Mammary epithelial cell (primary cell): ENCODE data around the gene MYLK.

ENCODE experiments used
- CTCF ChIP-seq, 2 donors: IDR thresholded peaks in 1 of 2; conservative IDR thresholded peaks in 1 of 2; 2 replicates each; pipeline ENCODE4 v1.5.1; 2011 to 2012; ENCODE audit warnings: inconsistent platforms in 2 of 2, low read length in 2 of 2, mild to moderate bottlenecking in 2 of 2, control low read depth in 1 of 2, low read depth in 1 of 2; ENCODE audit not compliant: insufficient read depth in 1 of 2; ENCODE audit errors: extremely low read depth in 1 of 2
- EZH2 ChIP-seq: IDR thresholded peaks from 2 replicates; pipeline ENCODE4 v1.6.1; 2012; ENCODE audit warnings: low read length, inconsistent platforms, borderline replicate concordance

- TF ChIP-seq CTCF (conservative IDR thresholded peaks at IDR 0.05 in 1 of 2, IDR thresholded peaks at IDR 0.05 in 1 of 2; ENCODE audit: extremely low read depth in 1 of 2, insufficient read depth in 1 of 2, low read depth in 1 of 2, low read length in 2 of 2) (no peak), EZH2 (no peak)
These were observed 40.5 kb downstream of the MYLK start for GRCh38 chr3:123843668-123844067.
